K562 (cell line): ENCODE results near the gene LMBR1. TPM values are rescaled to one million over a fixed set of nuclear protein-coding genes. Genes with fewer than 3 reads are reported as not detected.

Experiments
- BCLAF1 ChIP-seq, 2 experiments: fragments of 450-650 bp in 1 of 2; IDR thresholded peaks; 2 replicates each; pipeline ENCODE4 v1.6.1; 2011 to 2017; ENCODE audit warnings: low read depth in 2 of 2, antibody characterized with exemption in 1 of 2, borderline replicate concordance in 1 of 2, low read length in 1 of 2, mild to moderate bottlenecking in 1 of 2, mixed read lengths in 1 of 2; ENCODE audit not compliant: control insufficient read depth in 1 of 2
- BRF1 ChIP-seq: IDR thresholded peaks from 3 replicates; pipeline ENCODE4 v1.6.1; 2011; ENCODE audit warnings: borderline replicate concordance, mild to moderate bottlenecking; ENCODE audit not compliant: insufficient read length; ENCODE audit errors: extremely low read depth
- GTF2F1 ChIP-seq: IDR thresholded peaks from 2 replicates; pipeline ENCODE4 v1.6.1; 2011; ENCODE audit warnings: low read depth, low read length, improper control_type of control experiment
- MAFG ChIP-seq: fragments of 450-650 bp; conservative IDR thresholded peaks from 2 replicates; pipeline ENCODE4 v1.6.1; 2016; ENCODE audit warnings: missing genetic modification characterization, missing compliant biosample characterization
- NFXL1 ChIP-seq: fragments of 450-650 bp; formaldehyde crosslinking; IDR thresholded peaks from 2 replicates; pipeline ENCODE4 v1.4.0; 2021; ENCODE audit warnings: mild to moderate bottlenecking
- SMAD3 ChIP-seq: fragments of 450-650 bp; formaldehyde crosslinking; conservative IDR thresholded peaks from 2 replicates; pipeline ENCODE4 v1.4.0; 2020; ENCODE audit warnings: mild to moderate bottlenecking
- ZNF407 ChIP-seq: fragments of 450-650 bp; IDR thresholded peaks from 2 replicates; pipeline ENCODE4 v1.6.1; 2016; ENCODE audit warnings: low read depth
- polyA plus RNA-seq, 8 experiments: library from polyadenylated mRNA; depleted of rRNA in 4 of 8; stranded (reverse) in 5 of 8; unstranded in 3 of 8; fragments of >200 nt; fragmentation: Nextera tagmentation in 2 of 8; fragmentation: Illumina TruSeq in 1 of 8; extraction: Ambion mirVana in 2 of 8; extraction: Trizol in 1 of 8; gene quantifications; 2 replicates each; pipeline versions ENCODE4 v1.2.1 to v1.2.3, GENCODE V29; 2011 to 2014; ENCODE audit warnings: inconsistent platforms in 1 of 8, missing spikeins in 1 of 8
- total RNA-seq, 7 experiments: library from RNA; depleted of rRNA in 6 of 7; stranded (reverse); fragments of >200 nt in 6 of 7; fragmentation: Illumina TruSeq in 2 of 7; extraction: Trizol in 2 of 7; gene quantifications; 2 replicates each; pipeline versions ENCODE4 v1.2.1 to v1.2.3, GENCODE V29; 2011 to 2021; ENCODE audit warnings: low replicate concordance in 1 of 7
- TF ChIP-seq, protein P1 (sequence below): fragments of 450-650 bp; IDR thresholded peaks from 2 replicates; pipeline ENCODE4 v1.6.1; 2018; ENCODE audit not compliant: partially characterized antibody

LMBR1 gene
- total and polyA plus RNA-seq, 9 of the 15 experiments (the other 6 are each of a cell fraction or from before 2014, with no cell fraction given) = 7.7 to 90.0 (median 59.9) TPM

DNA sequence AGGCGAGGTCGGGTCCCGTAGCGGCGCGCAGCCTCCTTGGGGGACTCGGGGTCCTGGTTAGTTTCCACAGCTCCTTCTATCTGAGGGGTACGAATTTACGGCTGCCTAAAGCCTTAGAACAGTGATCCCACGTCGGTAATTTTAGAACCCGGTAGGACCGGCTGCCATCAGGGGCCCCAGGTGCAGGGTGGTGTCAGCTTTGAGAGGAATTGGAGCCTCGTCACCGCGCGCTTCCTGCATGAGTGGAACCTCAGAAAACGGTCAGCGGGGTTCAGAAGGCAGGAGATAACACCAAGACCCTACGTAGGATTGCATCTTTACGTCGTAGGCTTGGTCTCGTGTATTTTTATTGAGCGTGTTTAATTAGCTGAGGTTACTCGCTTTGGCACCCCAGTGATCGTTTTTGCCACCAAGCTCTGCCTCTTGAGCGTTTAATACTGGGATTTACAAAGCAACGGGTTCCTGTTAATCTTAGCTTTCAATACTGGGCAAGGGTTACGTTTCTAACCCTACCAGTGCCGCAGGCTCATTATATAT is 252.0 kb downstream of the LMBR1 start (continued):
- TF ChIP-seq ZNF407 = no peak
- no peak for TF ChIP-seq BCLAF1 (IDR thresholded peaks at IDR 0.05; ENCODE audit: borderline replicate concordance in 1 of 2, control insufficient read depth in 1 of 2, low read depth in 2 of 2, low read length in 1 of 2)
- TF ChIP-seq SMAD3 (CRISPR knock-in tag) = no peak
- TF ChIP-seq GTF2F1 = no peak
- TF ChIP-seq BRF1 = no peak
- no peak for TF ChIP-seq MAFG
- TF ChIP-seq, protein P1, sequence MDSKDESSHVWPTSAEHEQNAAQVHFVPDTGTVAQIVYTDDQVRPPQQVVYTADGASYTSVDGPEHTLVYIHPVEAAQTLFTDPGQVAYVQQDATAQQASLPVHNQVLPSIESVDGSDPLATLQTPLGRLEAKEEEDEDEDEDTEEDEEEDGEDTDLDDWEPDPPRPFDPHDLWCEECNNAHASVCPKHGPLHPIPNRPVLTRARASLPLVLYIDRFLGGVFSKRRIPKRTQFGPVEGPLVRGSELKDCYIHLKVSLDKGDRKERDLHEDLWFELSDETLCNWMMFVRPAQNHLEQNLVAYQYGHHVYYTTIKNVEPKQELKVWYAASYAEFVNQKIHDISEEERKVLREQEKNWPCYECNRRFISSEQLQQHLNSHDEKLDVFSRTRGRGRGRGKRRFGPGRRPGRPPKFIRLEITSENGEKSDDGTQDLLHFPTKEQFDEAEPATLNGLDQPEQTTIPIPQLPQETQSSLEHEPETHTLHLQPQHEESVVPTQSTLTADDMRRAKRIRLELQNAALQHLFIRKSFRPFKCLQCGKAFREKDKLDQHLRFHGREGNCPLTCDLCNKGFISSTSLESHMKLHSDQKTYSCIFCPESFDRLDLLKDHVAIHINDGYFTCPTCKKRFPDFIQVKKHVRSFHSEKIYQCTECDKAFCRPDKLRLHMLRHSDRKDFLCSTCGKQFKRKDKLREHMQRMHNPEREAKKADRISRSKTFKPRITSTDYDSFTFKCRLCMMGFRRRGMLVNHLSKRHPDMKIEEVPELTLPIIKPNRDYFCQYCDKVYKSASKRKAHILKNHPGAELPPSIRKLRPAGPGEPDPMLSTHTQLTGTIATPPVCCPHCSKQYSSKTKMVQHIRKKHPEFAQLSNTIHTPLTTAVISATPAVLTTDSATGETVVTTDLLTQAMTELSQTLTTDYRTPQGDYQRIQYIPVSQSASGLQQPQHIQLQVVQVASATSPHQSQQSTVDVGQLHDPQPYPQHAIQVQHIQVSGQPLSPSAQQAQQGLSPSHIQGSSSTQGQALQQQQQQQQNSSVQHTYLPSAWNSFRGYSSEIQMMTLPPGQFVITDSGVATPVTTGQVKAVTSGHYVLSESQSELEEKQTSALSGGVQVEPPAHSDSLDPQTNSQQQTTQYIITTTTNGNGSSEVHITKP = no peak
- TF ChIP-seq NFXL1 (CRISPR knock-in tag) = no peak
